Measurements from ENCODE around the gene C5orf63. TPM values are rescaled to one million over a fixed set of nuclear protein-coding genes. Genes with fewer than 3 reads are reported as not detected.

Gene C5orf63
- polyA plus RNA-seq, 2 donors, result 4.1 to 4.5 TPM

DNA sequence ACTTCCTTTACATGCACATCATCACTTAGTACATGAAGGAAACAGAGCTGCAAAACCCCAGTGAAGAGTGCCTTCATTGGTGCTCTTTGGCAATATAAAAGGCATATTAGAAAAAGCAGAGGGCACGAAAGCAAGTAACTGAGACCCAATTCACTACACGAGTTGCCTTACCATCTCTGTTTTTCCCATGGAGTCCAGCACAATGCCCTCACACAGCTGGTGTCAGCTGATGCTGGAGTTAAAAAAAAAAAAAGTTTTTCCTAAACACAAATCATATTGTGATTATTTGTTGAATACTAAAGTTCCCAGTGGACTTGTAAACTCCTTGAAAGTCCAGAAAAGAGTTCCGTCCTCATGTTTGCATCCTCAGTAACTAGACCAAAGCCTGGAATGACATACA is 68.6 kb downstream of the C5orf63 start:
- Histone ChIP-seq H3K4me3 (ENCODE audit: low read depth in 1 of 2, low read length in 2 of 2) (no peak overlapping the region), H3K4me1 (ENCODE audit: control insufficient read depth in 2 of 2, insufficient read depth in 2 of 2, low read length in 1 of 2) (peaks cover 0 to 3% of the 10 kb centered on the region in 2 donors), H3K27me3 (ENCODE audit: control insufficient read depth in 1 of 2, insufficient read depth in 2 of 2, low read length in 2 of 2) (no peaks in the 10 kb centered on the region), H3K27ac (ENCODE audit: low read depth in 2 of 2, low read length in 1 of 2) (no peak overlapping the region), H3K36me3 (ENCODE audit: control insufficient read depth in 2 of 2, insufficient read depth in 2 of 2, low read length in 1 of 2) (no peaks in the 10 kb centered on the region), H3K9me3 (ENCODE audit: control insufficient read depth in 2 of 2, insufficient read depth in 1 of 2, low read depth in 1 of 2, low read length in 1 of 2) (no peaks in the 10 kb centered on the region)
- 86 to 89% methylated on average over 3 of the region's 3 CpGs for WGBS, 2 donors

GRCh38 chr5:127003798-127004495 is 69.4 kb downstream of the C5orf63 start:
- Histone ChIP-seq H3K27ac (ENCODE audit: low read depth in 2 of 2, low read length in 1 of 2) (no peak overlapping the region), H3K4me1 (ENCODE audit: control insufficient read depth in 2 of 2, insufficient read depth in 2 of 2, low read length in 1 of 2) (peaks cover 0 to 3% of the 10 kb centered on the region in 2 donors), H3K36me3 (ENCODE audit: control insufficient read depth in 2 of 2, insufficient read depth in 2 of 2, low read length in 1 of 2) (no peaks in the 10 kb centered on the region), H3K9me3 (ENCODE audit: control insufficient read depth in 2 of 2, insufficient read depth in 1 of 2, low read depth in 1 of 2, low read length in 1 of 2) (no peaks in the 10 kb centered on the region), H3K27me3 (ENCODE audit: control insufficient read depth in 1 of 2, insufficient read depth in 2 of 2, low read length in 2 of 2) (no peaks in the 10 kb centered on the region), H3K4me3 (ENCODE audit: low read depth in 1 of 2, low read length in 2 of 2) (no peak overlapping the region)
- WGBS, 2 donors, result 59 to 76% methylated on average over 7 of the region's 7 CpGs

DNA sequence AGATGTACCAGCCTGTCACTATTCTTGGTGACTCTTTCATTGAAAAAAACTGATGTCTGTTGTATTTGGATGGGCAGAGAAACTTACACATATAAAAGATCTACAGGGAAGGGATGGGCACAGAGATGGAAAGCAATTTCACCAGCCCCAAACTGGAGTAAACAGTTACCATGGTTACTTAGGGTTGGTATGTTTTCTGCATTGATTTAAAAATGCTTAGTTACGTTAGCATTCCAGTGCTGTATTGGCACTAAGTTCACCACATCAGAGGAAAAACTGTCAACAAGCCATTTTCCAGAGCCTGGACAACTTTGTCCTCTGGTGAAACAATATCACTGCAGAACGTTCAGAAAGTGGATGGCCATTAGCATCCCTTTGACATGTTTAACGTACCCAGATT is 70.9 kb downstream of the C5orf63 start:
- H3K4me1 ChIP-seq (ENCODE audit: control insufficient read depth in 2 of 2, insufficient read depth in 2 of 2, low read length in 1 of 2), result peaks cover 3 to 5% of the 10 kb centered on the region in 2 donors
- H3K27ac ChIP-seq (ENCODE audit: low read depth in 2 of 2, low read length in 1 of 2), result no peak overlapping the region
- H3K4me3 ChIP-seq (ENCODE audit: low read depth in 1 of 2, low read length in 2 of 2), result no peak overlapping the region
- 58 to 59% methylated on average over 3 of the region's 3 CpGs for WGBS, 2 donors
- no peaks in the 10 kb centered on the region for H3K27me3 ChIP-seq (ENCODE audit: control insufficient read depth in 1 of 2, insufficient read depth in 2 of 2, low read length in 2 of 2)
- H3K9me3 ChIP-seq (ENCODE audit: control insufficient read depth in 2 of 2, insufficient read depth in 1 of 2, low read depth in 1 of 2, low read length in 1 of 2), result no peaks in the 10 kb centered on the region
- no peaks in the 10 kb centered on the region for H3K36me3 ChIP-seq (ENCODE audit: control insufficient read depth in 2 of 2, insufficient read depth in 2 of 2, low read length in 1 of 2)

- 81 to 87% methylated on average over 4 of the region's 4 CpGs for WGBS, 2 donors
- peaks cover 3 to 5% of the 10 kb centered on the region in 2 donors for H3K4me1 ChIP-seq (ENCODE audit: control insufficient read depth in 2 of 2, insufficient read depth in 2 of 2, low read length in 1 of 2)
- H3K27me3 ChIP-seq (ENCODE audit: control insufficient read depth in 1 of 2, insufficient read depth in 2 of 2, low read length in 2 of 2), result no peaks in the 10 kb centered on the region
- no peak overlapping the region for H3K4me3 ChIP-seq (ENCODE audit: low read depth in 1 of 2, low read length in 2 of 2)
- H3K9me3 ChIP-seq (ENCODE audit: control insufficient read depth in 2 of 2, insufficient read depth in 1 of 2, low read depth in 1 of 2, low read length in 1 of 2), result no peaks in the 10 kb centered on the region
- H3K36me3 ChIP-seq (ENCODE audit: control insufficient read depth in 2 of 2, insufficient read depth in 2 of 2, low read length in 1 of 2), result no peaks in the 10 kb centered on the region
- no peak overlapping the region for H3K27ac ChIP-seq (ENCODE audit: low read depth in 2 of 2, low read length in 1 of 2)
Observed at GRCh38 chr5:127001621-127002296, 71.5 kb downstream of the C5orf63 start.

Other genes starting within 250 kb of the C5orf63 start
- 1 to 10 TPM; 1.5 to 2.4 TPM for gene MARCHF3, start 42.9 kb downstream of the C5orf63 start, polyA plus RNA-seq
- under 1 TPM; 0.02 TPM for gene MEGF10, start 217.3 kb upstream of the C5orf63 start, polyA plus RNA-seq